22Rv1 (cell line): ENCODE results near the gene UPB1.

Experiments used
- ZFX ChIP-seq: fragments of 450-650 bp; IDR thresholded peaks from 2 replicates; pipeline ENCODE4 v1.6.1; 2017; ENCODE audit warnings: antibody characterized with exemption, borderline replicate concordance
- TF ChIP-seq, protein P1 (sequence below): fragments of 450-650 bp; IDR thresholded peaks from 2 replicates; pipeline ENCODE4 v1.5.1; 2017; ENCODE audit warnings: mild to moderate bottlenecking

DNA sequence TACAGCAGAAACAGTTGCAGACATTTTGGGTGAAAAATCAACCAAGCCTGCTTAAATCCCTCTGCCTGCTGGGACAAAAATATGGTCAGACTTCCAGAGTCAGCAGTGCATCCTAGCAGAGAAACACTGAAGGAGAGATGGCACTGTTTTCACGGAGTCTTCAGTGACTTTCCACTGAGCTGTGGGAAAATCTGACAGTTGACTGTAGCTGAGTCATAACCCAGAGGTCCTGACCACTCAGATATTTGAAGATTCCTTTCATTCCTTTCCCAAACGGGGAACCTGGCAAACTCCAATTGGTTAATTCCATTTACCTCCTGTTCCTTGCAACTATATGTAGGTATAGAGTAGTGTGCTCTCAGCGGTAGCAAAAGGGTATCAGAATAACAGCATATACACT, 20.9 kb upstream of the UPB1 start:
- TF ChIP-seq, protein P1, sequence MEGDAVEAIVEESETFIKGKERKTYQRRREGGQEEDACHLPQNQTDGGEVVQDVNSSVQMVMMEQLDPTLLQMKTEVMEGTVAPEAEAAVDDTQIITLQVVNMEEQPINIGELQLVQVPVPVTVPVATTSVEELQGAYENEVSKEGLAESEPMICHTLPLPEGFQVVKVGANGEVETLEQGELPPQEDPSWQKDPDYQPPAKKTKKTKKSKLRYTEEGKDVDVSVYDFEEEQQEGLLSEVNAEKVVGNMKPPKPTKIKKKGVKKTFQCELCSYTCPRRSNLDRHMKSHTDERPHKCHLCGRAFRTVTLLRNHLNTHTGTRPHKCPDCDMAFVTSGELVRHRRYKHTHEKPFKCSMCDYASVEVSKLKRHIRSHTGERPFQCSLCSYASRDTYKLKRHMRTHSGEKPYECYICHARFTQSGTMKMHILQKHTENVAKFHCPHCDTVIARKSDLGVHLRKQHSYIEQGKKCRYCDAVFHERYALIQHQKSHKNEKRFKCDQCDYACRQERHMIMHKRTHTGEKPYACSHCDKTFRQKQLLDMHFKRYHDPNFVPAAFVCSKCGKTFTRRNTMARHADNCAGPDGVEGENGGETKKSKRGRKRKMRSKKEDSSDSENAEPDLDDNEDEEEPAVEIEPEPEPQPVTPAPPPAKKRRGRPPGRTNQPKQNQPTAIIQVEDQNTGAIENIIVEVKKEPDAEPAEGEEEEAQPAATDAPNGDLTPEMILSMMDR: no peak
- TF ChIP-seq ZFX: no peak
